Transverse colon (tissue), 4 donors: ENCODE measurements around the gene DYNC1H1. TPM values are rescaled to one million over a fixed set of nuclear protein-coding genes. Genes with fewer than 3 reads are reported as not detected.

Source experiments
- DNase-seq: peaks from one replicate; pipeline ENCODE4 v3.0.0-alpha.2; 2019
- H3K27ac ChIP-seq, 4 donors: fragments of 200-600 bp; sonication (generic); 2 replicates each; pipeline ENCODE4 v1.5.1; 2016 to 2018; ENCODE audit warnings: inconsistent platforms in 4 of 4
- H3K27me3 ChIP-seq: fragments of 200-600 bp; sonication (generic); 2 replicates; pipeline ENCODE4 v1.5.1; 2017; ENCODE audit warnings: inconsistent platforms
- H3K36me3 ChIP-seq, 4 donors: fragments of 200-600 bp; sonication (generic); 2 replicates each; pipeline ENCODE4 v1.5.1; 2017 to 2019; ENCODE audit warnings: inconsistent platforms in 4 of 4
- H3K4me1 ChIP-seq, 4 donors: fragments of 200-600 bp; sonication (generic); 2 replicates each; pipeline ENCODE4 v1.5.1; 2017 to 2020; ENCODE audit warnings: inconsistent platforms in 4 of 4
- H3K4me3 ChIP-seq, 4 donors: fragments of 200-600 bp; sonication (generic); 1 replicate in 1 of 4; 2 replicates in 3 of 4; pipeline versions ENCODE4 v1.5.1 to v1.6.1; 2017 to 2019; ENCODE audit warnings: inconsistent platforms in 4 of 4
- H3K9me3 ChIP-seq, 2 donors: fragments of 200-600 bp; sonication (generic); 2 replicates each; pipeline ENCODE4 v1.5.1; 2017 to 2019; ENCODE audit warnings: inconsistent platforms in 2 of 2
- CTCF ChIP-seq, 5 experiments: fragments of 200-600 bp in 3 of 5; fragments of 450-650 bp in 2 of 5; sonication (generic) in 3 of 5; IDR thresholded peaks; 1 replicate in 2 of 5; 2 replicates in 3 of 5; pipeline ENCODE4 v1.5.1; 2016 to 2017; ENCODE audit warnings: antibody characterized with exemption in 5 of 5, inconsistent platforms in 3 of 5, mild to moderate bottlenecking in 2 of 5, moderate library complexity in 1 of 5
- EP300 ChIP-seq: sonication (generic); formaldehyde crosslinking; IDR thresholded peaks from one replicate; pipeline ENCODE4 v1.6.1; 2017; ENCODE audit warnings: antibody characterized with exemption, low read depth
- POLR2A ChIP-seq: fragments of 450-650 bp; IDR thresholded peaks from one replicate; pipeline ENCODE4 v1.6.1; 2016; ENCODE audit warnings: antibody characterized with exemption, mild to moderate bottlenecking, moderate library complexity
- POLR2AphosphoS5 ChIP-seq, 3 donors: sonication (generic); formaldehyde crosslinking; IDR thresholded peaks; one replicate each; pipeline ENCODE4 v1.6.1; 2016; ENCODE audit warnings: antibody characterized with exemption in 3 of 3
- WGBS, 2 donors: methylation state at CpG; one replicate each; pipeline ENCODE4 v1.1.5; 2018; ENCODE audit warnings: low coverage in 1 of 2; 5-methylcytosine and 5-hydroxymethylcytosine counted together
- in situ Hi-C, 4 donors: fragments of 200-750 bp; cut with MboI; loops; one replicate each; pipeline versions ENCODE4 v1.15.0 to v1.15.1; 2017; ENCODE audit warnings: low sequenced_read_pairs in 3 of 4, low pct_ligation_motif_present in 1 of 4, low pct_unique_long_range_greater_than_20kb in 1 of 4
- intact Hi-C: fragments of 100-400 bp; cut with DNase I; formaldehyde crosslinking; loops from one replicate; pipeline ENCODE4 v1.15.1; 2023; ENCODE audit warnings: low total_unique reads
- total RNA-seq, 4 donors: library from RNA; depleted of rRNA; stranded (reverse); fragments of >200 nt; gene quantifications; one replicate each; pipeline ENCODE4 v1.1.0, GENCODE V29; 2016

Gene DYNC1H1
- total RNA-seq, 4 donors from 2014 or later = 471 to 647 (median 482) TPM

GRCh38 chr14:102047808-102048540 lies 83.6 kb downstream of the DYNC1H1 start:
- Histone ChIP-seq H3K4me1 (peaks cover 0 to 14% (median 3%) of the 10 kb centered on the region in 4 donors), H3K9me3 (no peaks in the 10 kb centered on the region), H3K4me3 (no peak overlapping the region), H3K27ac (no peak overlapping the region), H3K27me3 (no peaks in the 10 kb centered on the region), H3K36me3 (peaks cover 0 to 59% (median 29%) of the 10 kb centered on the region in 4 donors)
- TF ChIP-seq EP300 (no peak), CTCF (IDR thresholded peaks at IDR 0.05) (no peak), POLR2AphosphoS5 (IDR thresholded peaks at IDR 0.05) (no peak), POLR2A (no peak)
- in situ Hi-C loops (no loop called here), intact Hi-C loops (loop anchor here (5.0 kb wide), 1 partner anchor 269 kb away; the partner anchor contains the start of gene ZNF839)
- no peak for DNase-seq
- WGBS, 2 donors = 91% methylated on average over 33 of the region's 33 CpGs; no CpG with 5 or more reads in 1 of the 2 donors

GRCh38 chr14:102049258-102050025 lies 85.1 kb downstream of the DYNC1H1 start:
- Histone ChIP-seq H3K27ac (no peak overlapping the region), H3K27me3 (no peaks in the 10 kb centered on the region), H3K4me3 (no peak overlapping the region), H3K4me1 (peaks cover 0 to 14% (median 3%) of the 10 kb centered on the region in 4 donors), H3K36me3 (peaks cover 0 to 45% (median 23%) of the 10 kb centered on the region in 4 donors), H3K9me3 (no peaks in the 10 kb centered on the region)
- DNase-seq = no peak
- intact Hi-C loops (loop anchor here (5.0 kb wide), 1 partner anchor 268 kb away; the partner anchor contains the start of gene ZNF839), in situ Hi-C loops (loop anchor here in 1 of 4 donors (25.0 kb wide), 1 partner anchor 263 kb away; the partner anchor contains the start of genes MOK and ZNF839)
- TF ChIP-seq EP300 (no peak), POLR2A (no peak), CTCF (IDR thresholded peaks at IDR 0.05) (no peak), POLR2AphosphoS5 (IDR thresholded peaks at IDR 0.05) (no peak)
- 87% methylated on average over 25 of the region's 25 CpGs; no CpG with 5 or more reads in 1 of the 2 donors for WGBS, 2 donors

GRCh38 chr14:102050026-102050405 lies 85.6 kb downstream of the DYNC1H1 start:
- WGBS, 2 donors = 86% methylated on average over 12 of the region's 12 CpGs; no CpG with 5 or more reads in 1 of the 2 donors
- no peaks in the 10 kb centered on the region for H3K9me3 ChIP-seq
- DNase-seq = no peak
- TF ChIP-seq POLR2A (no peak), CTCF (IDR thresholded peaks at IDR 0.05) (no peak), EP300 (no peak), POLR2AphosphoS5 (IDR thresholded peaks at IDR 0.05) (no peak)
- H3K4me3 ChIP-seq = no peak overlapping the region
- intact Hi-C loops = no loop called here
- H3K27ac ChIP-seq = no peak overlapping the region
- H3K4me1 ChIP-seq = peaks cover 0 to 14% (median 3%) of the 10 kb centered on the region in 4 donors
- peaks cover 0 to 42% (median 18%) of the 10 kb centered on the region in 4 donors for H3K36me3 ChIP-seq
- in situ Hi-C loops = loop anchor here in 1 of 4 donors (25.0 kb wide), 1 partner anchor 262 kb away; the partner anchor contains the start of genes MOK and ZNF839
- H3K27me3 ChIP-seq = no peaks in the 10 kb centered on the region

DNA sequence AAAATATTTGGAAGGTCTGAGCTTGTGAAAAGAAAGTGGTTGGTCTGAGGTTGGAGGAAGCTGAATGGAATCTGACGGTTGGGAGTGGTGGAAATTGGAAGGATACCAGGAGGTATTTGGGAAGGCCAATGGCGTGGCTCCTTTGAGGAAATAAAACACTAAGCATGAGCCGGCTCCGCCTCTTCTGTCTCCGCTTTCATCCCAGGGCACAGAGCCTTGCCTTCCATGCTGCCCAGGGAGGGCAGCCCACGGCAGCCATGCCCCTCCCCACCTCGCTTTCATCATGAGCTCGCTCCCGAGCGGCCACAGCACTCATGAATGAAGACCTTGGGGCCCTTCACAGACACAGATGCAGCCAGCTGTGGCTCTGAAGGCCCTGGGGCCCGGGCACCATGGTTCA lies 86.3 kb downstream of the DYNC1H1 start:
- peaks cover 0 to 42% (median 17%) of the 10 kb centered on the region in 4 donors for H3K36me3 ChIP-seq
- no peak overlapping the region for H3K27ac ChIP-seq
- in situ Hi-C loops = loop anchor here in 1 of 4 donors (25.0 kb wide), 1 partner anchor 262 kb away; the partner anchor contains the start of genes MOK and ZNF839
- peaks cover 0 to 12% (median 3%) of the 10 kb centered on the region in 4 donors for H3K4me1 ChIP-seq
- TF ChIP-seq POLR2A (no peak), EP300 (no peak)
- no peaks in the 10 kb centered on the region for H3K9me3 ChIP-seq
- DNase-seq = no peak
- no peak overlapping the region for H3K4me3 ChIP-seq
- 20 to 65% methylated on average over 1 to 11 of the region's 11 CpGs for WGBS, 2 donors
- no peaks in the 10 kb centered on the region for H3K27me3 ChIP-seq
- intact Hi-C loops = no loop called here
